Upper lobe of left lung (tissue), 6 donors: Measurements from ENCODE around the gene SCARB1. TPM values are rescaled to one million over a fixed set of nuclear protein-coding genes. Genes with fewer than 3 reads are reported as not detected.
A peak's percentile ranks its signal among the peaks of the same experiment; 100 is the strongest.

ENCODE experiments used
- ATAC-seq, 2 donors: fragments of 200-7000 bp; cut with Tn5 transposase; one replicate each; pipeline ENCODE4 v1.9.1; 2022; ENCODE audit warnings: mild to moderate bottlenecking in 2 of 2, moderate library complexity in 2 of 2; ENCODE audit not compliant: low FRiP score in 2 of 2
- DNase-seq, 2 donors: peaks; one replicate each; pipeline ENCODE4 v3.0.0-alpha.2; 2019 to 2020
- H3K27ac ChIP-seq, 4 donors: fragments of 200-600 bp; sonication (generic); one replicate each; pipeline ENCODE4 v1.5.1; 2016 to 2019
- H3K27me3 ChIP-seq, 4 donors: fragments of 200-600 bp; sonication (generic); one replicate each; pipeline ENCODE4 v1.5.1; 2017 to 2019
- H3K36me3 ChIP-seq, 4 donors: fragments of 200-600 bp; sonication (generic); one replicate each; pipeline ENCODE4 v1.5.1; 2016 to 2019
- H3K4me1 ChIP-seq, 4 donors: fragments of 200-600 bp; sonication (generic); one replicate each; pipeline ENCODE4 v1.5.1; 2018 to 2019
- H3K4me3 ChIP-seq, 4 donors: fragments of 200-600 bp; sonication (generic); one replicate each; pipeline ENCODE4 v1.5.1; 2017 to 2019; ENCODE audit warnings: mild to moderate bottlenecking in 2 of 4, moderate library complexity in 1 of 4
- H3K9me3 ChIP-seq, 4 donors: fragments of 200-600 bp; sonication (generic); one replicate each; pipeline ENCODE4 v1.5.1; 2018 to 2019
- CTCF ChIP-seq, 6 experiments: fragments of 450-650 bp in 4 of 6; fragments of 200-600 bp in 2 of 6; sonication (generic) in 2 of 6; IDR thresholded peaks; one replicate each; pipeline ENCODE4 v1.5.1; 2016 to 2019; ENCODE audit warnings: antibody characterized with exemption in 6 of 6
- EP300 ChIP-seq, 4 donors: sonication (generic); formaldehyde crosslinking; IDR thresholded peaks; one replicate each; pipeline ENCODE4 v1.5.1; 2017; ENCODE audit warnings: antibody characterized with exemption in 4 of 4, control low read depth in 2 of 4
- POLR2A ChIP-seq, 4 donors: fragments of 450-650 bp; IDR thresholded peaks; one replicate each; pipeline ENCODE4 v1.5.1; 2016 to 2017; ENCODE audit warnings: antibody characterized with exemption in 4 of 4, mild to moderate bottlenecking in 2 of 4
- POLR2AphosphoS5 ChIP-seq, 2 donors: sonication (generic); formaldehyde crosslinking; IDR thresholded peaks; one replicate each; pipeline ENCODE4 v1.5.1; 2017; ENCODE audit warnings: antibody characterized with exemption in 2 of 2
- WGBS, 2 donors: methylation state at CpG; one replicate each; pipeline ENCODE4 v1.1.5; 2017 to 2018; 5-methylcytosine and 5-hydroxymethylcytosine counted together
- total RNA-seq, 6 donors: library from RNA; depleted of rRNA in 4 of 6; stranded (reverse); fragments of >200 nt in 4 of 6; gene quantifications; one replicate each; pipeline versions ENCODE4 v1.1.0 to v1.2.1, GENCODE V29; 2016 to 2021
- donor health status: DM: no; HTN: no; CAD: no; lungs with moderate emphysema.
- donor health status: DM: no; HTN: yes; CAD: no; lungs with severe emphysema.

SCARB1 gene
- total RNA-seq, 6 donors from 2014 or later: 10.0 to 51.3 (median 22.5) TPM

DNA sequence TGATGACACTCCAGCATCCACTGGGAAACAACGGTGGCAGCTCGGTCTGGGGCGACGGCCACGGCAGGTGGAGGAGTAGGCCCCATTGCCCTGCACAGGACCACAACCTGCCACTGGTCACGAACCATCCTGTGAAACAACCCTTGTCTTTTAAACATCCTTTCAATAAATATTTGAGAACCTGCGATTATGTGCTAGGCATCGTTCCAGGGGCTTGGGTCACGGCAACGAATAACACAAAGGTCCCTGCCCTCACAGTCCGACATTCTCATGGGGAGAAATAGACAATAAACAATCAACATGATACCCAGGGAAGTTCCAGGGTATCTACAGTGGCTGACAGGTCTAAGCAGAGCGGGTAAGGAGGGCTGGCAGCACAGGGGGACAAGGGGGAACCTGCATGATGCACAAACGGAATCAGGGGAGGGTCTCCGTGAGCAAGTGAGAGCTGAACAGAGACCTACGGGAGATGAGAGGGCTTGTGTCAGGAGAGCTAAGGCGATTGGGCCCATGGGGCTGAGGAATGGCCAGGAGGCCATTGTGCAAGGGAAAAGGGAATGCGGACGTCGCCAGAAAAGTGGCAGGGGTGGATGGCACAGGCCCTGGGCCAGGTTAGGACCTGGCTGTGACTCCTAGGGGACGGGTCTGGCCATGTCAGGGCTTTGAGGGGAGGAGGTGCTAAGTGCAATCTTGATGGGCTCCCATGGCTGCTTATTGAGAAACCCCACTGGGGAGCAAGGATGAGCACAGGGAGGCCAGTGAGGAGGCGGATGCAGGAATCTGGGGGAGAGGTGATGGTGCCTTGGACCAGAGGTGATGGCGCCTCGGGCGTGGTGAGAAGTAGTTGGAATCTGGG is 9.7 kb downstream of the SCARB1 start:
- no peaks in the 10 kb centered on the region for H3K27me3 ChIP-seq
- no peak for DNase-seq
- 79 to 84% methylated on average over 23 to 24 of the region's 24 CpGs for WGBS, 2 donors
- H3K36me3 ChIP-seq: no peaks in the 10 kb centered on the region
- H3K9me3 ChIP-seq: no peaks in the 10 kb centered on the region
- no peak for TF ChIP-seq POLR2AphosphoS5 (IDR thresholded peaks at IDR 0.05)
- H3K4me3 ChIP-seq: no peak overlapping the region
- peak overlapping the region in 2 of 4 donors; percentile 45 to 78 for H3K27ac ChIP-seq
- peak in 1 of 2 donors; percentile 24 for ATAC-seq
- H3K4me1 ChIP-seq: peaks cover 29 to 57% (median 40%) of the 10 kb centered on the region in 4 donors

DNA sequence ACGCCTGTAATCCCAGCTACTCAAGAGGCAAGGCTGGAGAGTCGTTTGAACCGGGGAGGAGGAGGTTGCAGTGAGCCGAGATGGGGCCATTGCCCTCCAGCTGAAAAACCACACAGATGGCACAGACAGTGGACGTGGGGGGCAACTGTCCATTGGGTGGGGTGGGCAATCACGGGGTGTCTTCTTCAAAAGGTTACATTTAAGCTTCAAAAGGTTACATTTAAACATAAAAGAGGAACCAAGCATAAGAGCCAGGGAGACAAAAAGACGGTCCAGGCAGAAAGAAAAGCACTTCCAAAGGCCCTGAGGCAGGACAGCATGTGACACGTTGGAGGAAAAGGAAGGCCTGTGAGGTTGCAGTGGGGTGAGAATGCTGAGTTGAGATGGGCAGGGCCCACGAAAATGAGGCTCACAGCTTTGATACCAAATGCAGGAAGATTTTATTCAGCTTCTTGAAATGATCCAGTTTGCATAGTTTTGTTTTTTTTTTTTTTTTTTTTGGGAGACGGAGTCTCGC is 10.7 kb downstream of the SCARB1 start:
- H3K4me3 ChIP-seq: no peak overlapping the region
- whole genome bisulfite sequencing, 2 donors: 74 to 82% methylated on average over 11 of the region's 11 CpGs
- ATAC-seq (peak in 1 of 2 donors; percentile 45), DNase-seq (no peak)
- H3K9me3 ChIP-seq: no peaks in the 10 kb centered on the region
- H3K4me1 ChIP-seq: peaks cover 29 to 57% (median 40%) of the 10 kb centered on the region in 4 donors
- H3K36me3 ChIP-seq: no peaks in the 10 kb centered on the region
- H3K27me3 ChIP-seq: no peaks in the 10 kb centered on the region
- no peak for TF ChIP-seq POLR2AphosphoS5 (IDR thresholded peaks at IDR 0.05)
- H3K27ac ChIP-seq: peak overlapping the region; percentile 51 to 78 (median 62)

- Histone ChIP-seq H3K4me1 (peaks cover 31 to 58% (median 41%) of the 10 kb centered on the region in 4 donors), H3K27ac (peak overlapping the region; percentile 51 to 78 (median 62)), H3K9me3 (no peaks in the 10 kb centered on the region), H3K27me3 (no peaks in the 10 kb centered on the region), H3K36me3 (no peaks in the 10 kb centered on the region), H3K4me3 (no peak overlapping the region)
- DNase-seq (peak in 1 of 2 donors; percentile 77), ATAC-seq (peak; percentile 54 to 87)
- WGBS, 2 donors: 39 to 81% methylated on average over 4 to 13 of the region's 13 CpGs
- TF ChIP-seq POLR2AphosphoS5 (IDR thresholded peaks at IDR 0.05) (peak in 1 of 2 donors; percentile 14), POLR2A (IDR thresholded peaks at IDR 0.05) (peak in 1 of 4 donors; percentile 34), EP300 (IDR thresholded peaks at IDR 0.05) (no peak), CTCF (IDR thresholded peaks at IDR 0.05) (no peak)
Measured at GRCh38 chr12:124852329-124852831, 11.3 kb downstream of the SCARB1 start.

GRCh38 chr12:124851342-124851741 is 12.3 kb downstream of the SCARB1 start:
- DNase-seq (no peak), ATAC-seq (no peak)
- Histone ChIP-seq H3K4me1 (peaks cover 31 to 58% (median 38%) of the 10 kb centered on the region in 4 donors), H3K4me3 (no peak overlapping the region), H3K36me3 (no peaks in the 10 kb centered on the region), H3K9me3 (no peaks in the 10 kb centered on the region), H3K27me3 (no peaks in the 10 kb centered on the region), H3K27ac (no peak overlapping the region)
- TF ChIP-seq CTCF (IDR thresholded peaks at IDR 0.05) (no peak), POLR2A (IDR thresholded peaks at IDR 0.05) (no peak)
- WGBS, 2 donors: 93 to 97% methylated on average over 8 of the region's 8 CpGs

DNA sequence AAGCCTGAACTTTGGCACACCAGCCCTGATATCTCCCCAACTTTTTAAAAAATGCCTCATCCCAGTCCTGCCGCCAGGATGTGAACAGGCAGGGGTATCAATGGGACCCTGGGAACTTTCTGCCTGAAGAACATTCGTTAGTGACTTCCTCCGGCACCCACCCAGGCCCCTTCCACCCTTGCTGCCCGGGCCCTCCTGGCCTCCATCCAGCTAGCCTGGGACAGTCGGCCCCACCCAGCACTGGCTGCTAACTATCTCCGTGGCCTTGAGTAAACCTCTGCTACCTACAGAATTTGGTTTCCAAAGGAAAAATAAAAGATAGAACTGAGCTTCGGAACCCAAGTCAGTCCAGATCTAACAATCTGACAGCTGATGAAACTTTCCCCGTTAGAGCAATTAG is 14.3 kb downstream of the SCARB1 start:
- 44 to 54% methylated on average over 7 to 8 of the region's 8 CpGs for WGBS, 2 donors
- ATAC-seq: no peak
- H3K27me3 ChIP-seq: no peaks in the 10 kb centered on the region
- H3K36me3 ChIP-seq: no peaks in the 10 kb centered on the region
- TF ChIP-seq EP300 (IDR thresholded peaks at IDR 0.05): no peak
- no peak for TF ChIP-seq CTCF (IDR thresholded peaks at IDR 0.05)
- TF ChIP-seq POLR2AphosphoS5 (IDR thresholded peaks at IDR 0.05): no peak
- no peak for TF ChIP-seq POLR2A (IDR thresholded peaks at IDR 0.05)
- H3K4me3 ChIP-seq: no peak overlapping the region
- no peak for DNase-seq
- H3K9me3 ChIP-seq: no peaks in the 10 kb centered on the region
- peak overlapping the region in 1 of 4 donors; percentile 19 for H3K27ac ChIP-seq
- H3K4me1 ChIP-seq: peaks cover 19 to 42% (median 20%) of the 10 kb centered on the region in 4 donors
